Measurements from ENCODE around the gene SVBP.
"Not testable (repeated sequence)": the region's sequence is repeated elsewhere in the genome, so short reads cannot be mapped to it uniquely, and the experiment has no call there.

SVBP gene

DNA sequence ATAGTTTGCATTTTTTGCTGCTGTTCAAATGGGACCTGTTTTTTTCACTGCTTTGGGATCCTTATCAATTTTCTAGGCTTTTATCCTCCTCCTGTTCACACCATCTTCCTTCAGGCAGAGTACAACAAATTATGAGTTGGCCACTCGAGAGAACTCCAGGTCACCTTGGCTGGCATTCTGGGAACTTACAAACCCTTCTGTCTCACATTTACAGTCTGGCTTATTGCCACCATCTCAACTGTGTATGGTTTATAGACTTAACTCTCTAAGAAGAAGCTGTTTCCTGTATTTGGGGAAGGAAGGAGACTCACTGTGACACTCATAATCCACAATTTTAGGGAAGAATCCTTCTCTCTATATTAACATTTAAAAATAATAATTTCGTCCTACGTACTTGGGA is 23.8 kb upstream of the SVBP start:
- peak; percentile 29 to 51 for DNase-seq

DNA sequence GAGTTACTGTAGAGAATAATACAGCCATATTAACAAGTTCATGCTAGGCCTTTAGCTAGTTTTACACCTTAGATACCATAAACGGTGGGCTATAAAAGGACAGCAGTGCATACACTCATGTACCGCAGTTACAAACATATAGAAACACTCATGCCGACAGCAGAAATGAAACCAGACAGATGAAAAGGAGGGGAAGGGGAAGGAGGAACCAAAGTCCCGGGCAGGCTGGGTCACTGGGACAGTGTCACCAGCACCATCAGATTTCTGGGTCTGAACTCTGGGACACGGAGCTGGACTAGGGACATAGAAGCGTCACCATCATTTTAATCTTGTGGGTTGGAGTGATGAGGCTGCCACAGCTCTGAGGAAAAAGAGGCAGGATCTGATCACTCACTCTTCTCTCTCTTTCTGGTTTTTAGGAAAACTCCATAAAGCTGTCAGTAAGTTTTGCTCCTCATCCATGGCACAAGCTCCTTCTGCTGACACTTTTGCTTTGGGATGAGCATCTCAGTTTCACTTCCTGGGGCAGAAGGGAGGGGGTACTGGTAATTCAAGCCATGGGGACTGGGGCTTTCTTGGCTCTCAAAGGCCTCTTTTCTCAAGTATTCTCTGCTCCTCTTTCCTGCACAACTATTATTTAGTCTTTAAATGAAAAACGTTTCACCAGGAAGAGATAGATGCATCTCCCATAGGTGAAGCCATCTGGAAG is 21.4 kb upstream of the SVBP start:
- DNase-seq, result no peak

DNA sequence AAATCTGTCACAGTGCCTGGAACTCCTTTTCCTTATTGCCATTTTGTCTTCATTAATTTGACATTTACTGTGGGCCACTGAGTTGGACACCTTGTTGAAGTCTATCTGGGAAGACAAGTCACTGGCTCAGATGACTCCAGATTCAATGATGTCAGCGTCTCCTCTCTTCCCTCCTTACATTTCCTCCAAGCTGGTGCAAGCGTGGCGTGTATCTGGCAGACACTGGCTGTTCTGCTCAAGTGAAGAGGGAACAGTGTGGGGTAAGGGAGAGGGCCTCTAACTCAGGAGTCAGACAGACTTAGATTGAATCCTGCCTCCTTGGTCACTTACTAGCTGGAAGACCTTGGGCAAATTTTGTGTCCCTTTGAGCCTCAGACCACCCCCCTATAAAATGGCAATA is 20.5 kb upstream of the SVBP start:
- no peak for DNase-seq

- no peak for DNase-seq
Measured at GRCh38 chr1:42835422-42835821, 18.2 kb upstream of the SVBP start.

DNA sequence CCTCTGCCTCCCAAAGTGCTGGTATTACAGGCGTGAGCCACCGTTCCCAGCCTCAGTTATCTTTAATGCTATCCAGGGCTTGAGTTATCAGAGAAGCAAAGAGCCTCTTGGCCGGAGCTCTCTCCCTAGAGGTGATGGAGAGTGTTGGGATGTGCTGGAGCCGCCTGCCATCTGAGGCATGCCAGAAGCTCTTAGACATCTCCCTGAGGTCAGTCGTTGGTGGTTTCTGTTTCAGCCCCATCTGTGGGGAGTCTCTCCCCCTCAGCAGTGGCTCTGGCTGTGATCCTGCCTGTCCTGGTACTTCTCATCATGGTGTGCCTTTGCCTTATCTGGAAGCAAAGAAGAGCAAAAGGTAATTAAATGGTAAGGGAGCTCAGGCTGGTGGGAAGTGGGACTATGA is 17.6 kb upstream of the SVBP start:
- DNase-seq, result no peak

DNA sequence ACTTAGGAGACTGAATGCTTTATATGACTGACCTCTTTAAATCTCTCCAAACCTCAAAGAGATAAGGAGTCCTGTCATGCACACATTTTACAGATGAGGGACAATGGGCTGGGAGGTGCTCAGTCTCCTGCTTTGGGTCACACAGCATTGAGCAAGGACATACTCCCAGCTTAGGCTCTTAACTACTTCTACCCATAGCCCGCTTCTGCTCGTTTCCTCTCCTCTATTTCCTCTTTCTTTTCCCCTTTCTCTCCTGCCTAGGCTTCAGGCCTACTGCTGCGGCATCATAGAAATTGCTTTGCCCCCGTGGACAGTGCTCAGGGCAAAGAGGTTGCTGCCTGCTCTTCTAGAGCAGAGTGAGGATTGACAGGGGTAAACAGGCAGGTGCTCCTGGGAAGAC is 16.8 kb upstream of the SVBP start:
- peak; percentile 7 to 21 for DNase-seq

DNA sequence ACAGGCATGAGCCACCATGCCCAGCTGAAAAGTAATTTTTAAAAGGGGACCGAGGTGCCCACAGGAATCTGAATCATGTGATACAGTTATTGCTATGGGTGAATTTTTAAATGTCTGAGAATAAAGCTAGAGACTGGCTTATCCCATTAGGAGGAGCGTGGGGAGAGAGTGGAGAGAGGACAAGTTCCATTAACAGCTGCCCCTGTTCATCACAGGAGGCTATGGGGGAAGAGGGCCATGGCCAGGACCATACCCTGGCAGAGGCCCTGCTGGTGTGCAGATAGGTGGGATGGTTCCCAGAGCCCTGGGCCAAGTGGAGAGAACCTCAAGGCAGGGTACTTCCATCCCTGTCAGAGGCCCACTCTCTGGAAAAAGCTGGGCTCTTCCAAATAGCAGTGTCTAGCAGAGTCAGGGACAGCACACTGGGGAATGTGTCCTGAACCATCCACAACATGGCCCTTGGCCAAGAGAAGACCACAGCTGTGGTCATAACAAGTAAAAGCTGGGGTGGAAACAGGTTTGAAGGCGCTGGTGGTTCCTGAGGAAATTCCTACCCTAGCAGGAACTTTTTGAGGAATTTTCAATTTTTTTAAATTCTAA is 15.5 kb upstream of the SVBP start:
- DNase-seq, result no peak

- DNase-seq, result no peak
Measured at GRCh38 chr1:42831273-42831672, 14.1 kb upstream of the SVBP start.

DNA sequence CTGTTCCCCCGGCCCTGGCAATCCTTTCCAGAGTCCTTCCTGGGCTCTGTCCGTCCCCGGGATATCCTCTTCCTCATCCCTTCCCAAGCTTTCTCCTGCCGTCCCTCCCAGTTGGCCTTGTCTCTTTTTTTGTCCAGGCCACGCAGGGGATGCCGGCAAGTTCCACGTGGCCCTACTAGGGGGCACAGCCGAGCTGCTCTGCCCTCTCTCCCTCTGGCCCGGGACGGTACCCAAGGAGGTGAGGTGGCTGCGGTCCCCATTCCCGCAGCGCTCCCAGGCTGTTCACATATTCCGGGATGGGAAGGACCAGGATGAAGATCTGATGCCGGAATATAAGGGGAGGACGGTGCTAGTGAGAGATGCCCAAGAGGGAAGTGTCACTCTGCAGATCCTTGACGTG is 13.4 kb upstream of the SVBP start:
- no peak for DNase-seq

DNA sequence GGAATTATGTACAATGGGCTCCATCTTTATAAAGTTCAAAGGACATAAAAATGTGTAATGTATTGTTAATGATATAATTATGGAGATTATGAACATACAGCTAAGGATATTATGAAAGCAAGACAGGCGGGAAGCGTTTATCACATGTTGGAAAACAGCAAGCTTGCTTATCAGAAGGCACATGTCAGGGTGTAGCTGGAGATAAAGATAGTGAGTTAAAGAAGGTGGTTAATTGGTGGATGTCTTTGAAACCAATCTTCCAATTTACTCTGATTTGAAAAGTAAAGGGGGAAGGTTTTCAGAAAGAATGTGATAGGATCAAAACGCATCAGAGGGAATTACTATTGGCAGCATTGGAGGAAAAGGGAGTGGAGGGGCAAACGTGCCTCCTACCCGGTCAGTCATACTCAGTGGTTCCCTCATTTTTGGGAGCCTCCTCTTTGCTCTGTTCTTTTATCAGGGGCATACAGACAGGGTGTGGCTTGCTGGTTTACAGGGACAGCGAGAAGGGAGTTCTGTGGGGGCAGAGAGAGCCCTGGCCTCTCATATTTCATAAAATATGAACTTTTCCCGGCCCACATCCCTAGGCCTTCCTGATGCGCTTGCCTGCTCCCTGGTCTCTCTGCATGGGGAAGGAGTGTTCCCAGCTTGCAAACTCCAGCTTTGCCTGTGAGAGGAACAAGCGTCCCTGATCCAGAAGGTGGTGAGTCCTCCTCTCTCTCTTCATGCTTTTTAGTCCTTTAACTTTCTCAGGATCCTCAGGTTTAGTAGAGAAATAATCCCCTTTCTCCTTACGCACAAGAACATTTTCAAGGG is 8.0 kb upstream of the SVBP start:
- no peak for DNase-seq

DNA sequence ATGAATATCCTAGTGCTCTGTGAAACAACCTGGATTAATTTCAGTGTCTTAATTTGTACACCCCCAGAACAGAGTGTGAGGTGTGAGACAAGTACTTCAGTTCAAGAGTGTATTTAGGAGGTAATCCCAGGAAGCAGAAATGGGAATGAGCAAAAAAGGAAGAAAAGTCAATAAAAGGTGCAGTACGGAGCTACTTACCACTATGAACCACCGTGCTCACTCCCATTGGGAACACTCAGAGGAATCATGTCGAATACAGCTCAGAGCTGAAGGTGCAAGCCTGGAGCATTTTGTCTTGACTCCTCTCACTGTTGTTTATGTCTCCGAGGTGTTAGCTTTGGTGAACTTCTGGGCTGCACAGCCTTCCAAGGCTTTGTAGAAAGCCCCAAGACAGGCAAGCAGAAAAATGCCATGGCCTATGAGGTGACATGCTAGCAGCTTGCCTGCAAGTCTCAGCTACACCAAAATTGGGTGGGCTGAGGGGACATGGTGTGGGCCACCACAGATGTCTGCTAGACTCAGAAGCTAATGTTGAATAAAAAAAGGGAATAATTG is 7.4 kb upstream of the SVBP start:
- DNase-seq, result no peak

DNA sequence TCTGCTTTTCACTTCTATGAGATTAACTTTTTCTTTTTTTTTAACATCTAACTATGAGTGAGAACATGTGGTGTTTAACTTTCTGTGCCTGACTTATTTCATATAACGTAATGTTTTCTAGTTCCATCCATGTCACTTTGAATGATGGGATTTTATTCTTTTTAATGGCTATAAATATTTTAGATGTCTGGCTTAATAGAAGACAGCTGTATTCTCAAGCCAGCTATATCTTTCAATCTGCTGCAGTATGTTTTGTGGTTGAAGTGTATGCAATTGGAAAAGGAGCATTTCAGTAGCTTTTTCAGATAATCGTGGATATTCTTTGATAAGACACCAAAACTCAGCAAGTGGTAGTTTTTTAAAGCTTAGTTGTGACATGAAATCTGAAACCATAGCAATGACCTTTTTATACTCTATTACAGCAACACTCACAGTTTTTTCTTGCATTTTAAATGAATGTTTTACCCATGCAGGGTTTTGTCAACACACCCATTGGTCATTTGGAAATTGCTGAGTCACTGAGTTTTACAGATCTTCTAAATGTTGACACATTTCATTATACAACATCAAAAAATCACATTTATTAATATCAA is 5.7 kb upstream of the SVBP start:
- DNase-seq, result no peak

GRCh38 chr1:42821690-42822089 is 4.5 kb upstream of the SVBP start:
- DNase-seq, result no peak

DNA sequence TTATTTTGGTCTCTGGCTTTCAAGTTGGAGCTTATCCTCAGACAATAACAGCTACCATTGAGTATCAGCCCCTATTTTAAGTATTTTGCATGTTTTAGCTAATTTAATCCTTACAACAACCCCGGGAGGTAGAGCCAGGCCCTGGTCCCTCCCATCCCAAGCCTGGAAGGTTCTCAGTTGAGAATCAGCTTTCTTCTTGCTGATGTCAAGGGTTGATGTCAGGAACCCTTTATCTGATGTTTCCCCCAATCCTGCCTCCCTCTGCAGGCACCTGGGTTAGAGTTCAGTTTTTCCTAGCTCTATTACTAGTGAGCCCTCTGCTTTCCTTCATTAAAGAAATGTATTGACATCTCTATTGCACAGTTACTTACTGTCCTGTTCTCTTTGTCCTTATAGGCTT is 3.6 kb upstream of the SVBP start:
- no peak for DNase-seq

DNA sequence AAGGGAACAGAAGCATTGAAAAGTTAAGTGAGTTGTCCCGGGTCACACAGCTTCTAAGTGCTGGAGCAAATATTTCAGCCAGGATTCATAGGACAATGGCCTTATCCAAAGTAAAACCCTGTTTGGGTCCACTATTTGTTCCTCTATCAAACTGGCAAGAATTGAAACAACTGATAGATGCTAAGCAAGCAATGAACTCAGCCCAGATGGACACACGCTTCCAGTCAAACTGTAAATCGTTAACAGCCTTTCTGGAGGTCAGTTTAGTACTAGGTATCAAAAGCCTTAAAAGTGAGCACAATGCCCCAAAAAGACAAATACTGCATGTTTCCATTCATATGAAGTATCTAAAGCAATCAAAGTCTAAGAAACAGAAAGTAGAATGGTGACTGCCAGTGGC is 779 bp upstream of the SVBP start:
- DNase-seq, result no peak

DNA sequence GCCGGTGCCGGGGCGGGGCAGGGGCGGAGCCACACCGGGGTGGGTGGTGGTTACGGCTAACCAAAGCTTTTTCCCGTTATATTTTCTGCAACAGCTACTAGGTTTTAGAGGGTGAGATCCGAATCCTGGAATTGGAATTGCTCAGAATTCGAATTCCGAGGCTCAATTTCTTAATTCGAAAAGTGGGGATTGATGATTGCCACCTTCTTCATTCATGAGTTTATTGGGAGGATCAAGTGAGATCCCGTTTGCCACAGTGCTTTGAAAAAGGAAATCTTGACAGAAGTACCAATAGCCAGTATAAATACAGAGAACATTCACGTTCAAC is 207 bp upstream of the SVBP start:
- peak in 1 of 2 experiments; percentile 69 for DNase-seq

DNA sequence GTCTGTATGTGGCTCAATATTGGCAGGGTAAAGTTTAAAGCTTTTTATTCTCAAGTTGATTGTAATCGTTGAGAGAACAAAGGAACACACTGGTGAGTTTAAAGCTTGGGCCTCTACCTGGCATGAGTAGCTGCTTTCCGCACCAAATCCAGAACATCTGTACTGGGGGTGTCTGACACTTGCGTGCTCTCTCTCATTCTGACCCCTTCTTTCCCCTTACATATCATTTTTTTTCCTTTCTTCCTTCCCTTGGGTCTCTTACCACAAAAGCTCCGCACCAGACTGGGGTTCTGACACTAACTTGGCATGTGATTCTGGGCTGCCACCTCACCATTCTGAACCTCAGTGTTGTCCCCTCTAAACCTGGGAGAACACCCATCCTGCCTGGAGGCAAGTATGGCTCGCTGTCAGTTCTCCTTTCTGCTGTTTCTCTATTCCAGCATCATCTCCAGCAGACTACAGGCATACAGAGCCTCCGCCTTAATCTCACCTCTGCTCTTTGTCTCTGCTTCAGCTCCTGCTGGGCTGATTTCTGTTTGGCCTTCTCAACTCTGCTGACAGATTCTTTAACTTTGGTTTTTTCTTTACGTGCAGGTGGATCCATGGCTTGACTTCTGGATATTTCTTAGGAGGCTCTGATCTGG is 1.1 kb downstream of the SVBP start:
- peak; percentile 22 to 25 for DNase-seq

DNA sequence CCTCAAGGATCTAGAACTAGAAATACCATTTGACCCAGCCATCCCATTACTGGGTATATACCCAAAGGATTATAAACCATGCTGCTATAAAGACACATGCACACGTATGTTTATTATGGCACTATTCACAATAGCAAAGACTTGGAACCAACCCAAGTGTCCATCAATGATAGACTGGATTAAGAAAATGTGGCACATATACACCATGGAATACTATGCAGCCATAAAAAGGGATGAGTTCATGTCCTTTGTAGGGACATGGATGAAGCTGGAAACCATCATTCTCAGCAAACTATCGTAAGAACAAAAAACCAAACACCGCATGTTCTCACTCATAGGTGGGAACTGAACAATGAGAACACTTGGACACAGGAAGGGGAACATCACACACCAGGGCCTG is 2.4 kb downstream of the SVBP start:
- not testable (repeated sequence) for DNase-seq

DNA sequence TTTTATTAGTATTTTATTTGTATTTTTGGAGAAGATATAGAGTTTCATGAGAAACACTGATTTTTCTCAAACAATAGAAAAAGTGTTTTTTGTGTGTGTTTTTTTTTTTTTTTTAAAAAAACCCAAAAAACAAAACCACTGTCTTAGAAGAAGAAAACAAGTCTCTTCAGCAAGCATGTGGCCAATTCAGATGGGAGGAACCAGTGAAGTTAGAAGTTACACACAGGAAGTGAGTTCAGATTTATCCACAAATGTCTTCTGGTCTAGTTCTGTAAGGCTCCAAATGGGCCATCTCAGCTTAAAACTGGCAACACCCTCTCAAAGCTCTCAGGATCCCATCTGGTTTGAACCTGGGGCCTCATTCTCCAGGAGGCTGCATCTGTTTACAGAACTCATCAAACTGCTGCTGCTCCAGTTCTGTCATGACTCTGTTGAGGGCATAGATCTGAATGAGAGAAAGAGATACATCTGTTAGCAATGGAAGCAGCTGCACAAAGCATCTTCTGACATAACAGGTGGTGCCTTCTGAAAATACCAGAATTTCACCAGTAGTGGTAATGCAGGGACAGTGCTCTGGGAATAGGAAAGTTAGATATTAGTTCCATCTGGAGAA is 10.0 kb downstream of the SVBP start:
- no peak for DNase-seq

DNA sequence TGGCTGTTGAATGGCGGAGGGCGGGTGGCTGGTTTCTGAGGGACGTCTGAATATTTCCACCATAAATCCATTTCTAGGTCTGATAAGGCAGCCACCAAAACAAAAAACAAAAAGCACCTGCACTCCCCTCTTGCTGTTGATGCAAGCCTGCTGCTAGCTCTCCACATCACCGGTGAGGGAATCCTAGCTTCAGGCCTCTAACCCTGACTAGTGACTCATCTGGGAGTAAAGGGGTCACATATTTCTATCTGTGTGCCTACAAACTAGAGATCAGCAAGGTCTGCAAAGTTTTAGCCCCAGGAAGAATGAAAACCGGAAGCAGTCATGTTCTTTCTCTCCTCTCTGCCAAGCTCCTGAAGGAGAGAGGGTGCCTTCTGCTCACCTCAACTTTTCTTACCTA is 10.6 kb downstream of the SVBP start:
- DNase-seq, result no peak

GRCh38 chr1:42806171-42806570 is 11.0 kb downstream of the SVBP start:
- no peak for DNase-seq

DNA sequence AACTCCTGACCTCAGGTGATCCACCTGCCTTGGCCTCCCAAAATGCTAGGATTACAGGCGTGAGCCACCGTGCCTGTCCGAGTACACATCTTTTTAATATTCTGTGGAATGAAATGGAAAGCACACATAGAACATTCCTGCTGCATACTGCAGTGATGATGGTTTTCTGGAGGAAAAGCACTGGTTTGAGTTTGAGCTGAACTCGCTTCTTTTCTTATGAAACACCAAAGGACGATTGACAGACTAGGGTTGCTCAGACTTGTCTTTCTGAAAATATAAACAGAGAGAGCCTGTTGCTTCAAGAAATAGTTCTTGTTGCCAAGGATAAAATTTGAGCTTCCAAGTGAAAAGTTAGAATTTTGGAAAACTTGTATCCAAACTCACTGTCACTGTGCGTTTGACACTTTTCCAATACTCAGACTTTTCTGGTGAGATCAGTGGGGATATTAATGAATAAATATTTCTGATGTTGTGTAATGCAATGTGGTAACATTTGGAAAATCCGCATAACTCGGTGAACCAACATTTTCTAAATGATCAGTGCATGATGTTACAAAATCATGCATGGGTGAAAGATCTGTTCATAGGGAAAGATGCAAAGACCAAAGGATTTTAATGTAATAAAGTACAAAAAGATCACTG is 15.2 kb downstream of the SVBP start:
- no peak for DNase-seq
